HUES48 (cell line): ENCODE results near the gene SLC1A3.

ENCODE experiments used
- H3K27ac ChIP-seq: one replicate; pipeline ENCODE4 v1.7.0; 2013; ENCODE audit warnings: low read depth, low read length, inconsistent platforms
- H3K27me3 ChIP-seq: 2 replicates; pipeline ENCODE4 v1.6.1; 2013; ENCODE audit warnings: mild to moderate bottlenecking, low read length; ENCODE audit not compliant: control insufficient read depth, insufficient read depth
- H3K36me3 ChIP-seq: 2 replicates; pipeline ENCODE4 v1.6.1; 2013; ENCODE audit warnings: low read length; ENCODE audit not compliant: control insufficient read depth, insufficient read depth
- H3K4me1 ChIP-seq: 2 replicates; pipeline ENCODE4 v1.6.1; 2013; ENCODE audit warnings: mild to moderate bottlenecking, low read length; ENCODE audit not compliant: control insufficient read depth, insufficient read depth
- H3K4me3 ChIP-seq: 2 replicates; pipeline ENCODE4 v1.5.1; 2013; ENCODE audit warnings: mild to moderate bottlenecking, low read depth, low read length
- H3K9ac ChIP-seq: 2 replicates; pipeline ENCODE4 v1.6.1; 2013; ENCODE audit warnings: mild to moderate bottlenecking, low read depth, low read length, moderate library complexity
- H3K9me3 ChIP-seq: 2 replicates; pipeline ENCODE4 v1.6.1; 2013; ENCODE audit warnings: low read length; ENCODE audit not compliant: control insufficient read depth, insufficient read depth

The SLC1A3 gene

DNA sequence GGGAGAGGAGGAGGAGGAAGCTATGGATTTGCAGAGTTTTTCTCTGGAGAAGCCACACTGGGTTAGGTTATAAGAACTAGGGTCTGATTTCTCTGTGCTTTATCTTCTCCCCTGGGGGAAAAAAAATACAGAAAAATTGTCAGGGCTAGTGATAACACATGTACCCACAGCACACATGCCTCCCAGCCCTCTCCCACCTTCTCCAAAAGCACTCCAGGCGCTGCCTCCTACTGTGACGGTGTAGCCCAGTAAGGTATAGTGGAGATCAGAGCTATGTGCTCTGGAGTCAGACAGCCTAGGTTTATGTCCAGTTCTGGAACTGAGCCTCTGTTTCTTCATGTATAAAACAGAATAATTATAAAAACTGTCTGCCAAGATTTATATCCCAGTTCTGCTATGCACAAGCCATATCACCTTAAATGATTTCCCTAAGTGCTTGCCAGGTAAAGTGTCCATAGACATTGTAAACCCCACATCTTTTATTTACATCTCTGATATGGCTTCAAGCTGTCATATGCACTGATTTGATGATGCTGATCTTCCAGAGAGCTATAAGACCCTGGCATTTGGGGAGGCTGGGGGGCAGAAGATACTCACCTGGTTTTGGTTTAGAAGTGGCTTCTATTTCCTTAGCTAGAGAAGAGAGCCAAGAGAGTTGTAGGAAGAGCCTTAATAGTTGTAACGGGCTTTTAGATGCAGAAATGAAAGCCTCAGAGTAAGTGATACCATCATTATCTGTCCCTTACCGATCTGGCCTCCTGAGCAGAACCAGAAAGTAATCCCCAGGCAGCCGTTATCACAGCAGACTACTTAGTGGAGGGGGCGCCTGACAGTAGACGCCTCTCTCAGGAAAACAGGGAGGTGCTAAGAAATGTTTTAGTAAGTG is 7.6 kb downstream of the SLC1A3 start:
- Histone ChIP-seq H3K9me3 (no peaks in the 10 kb centered on the region), H3K36me3 (peaks cover 21% of the 10 kb centered on the region), H3K27ac (no peak overlapping the region), H3K4me1 (peaks cover 19% of the 10 kb centered on the region), H3K4me3 (no peak overlapping the region), H3K27me3 (no peaks in the 10 kb centered on the region), H3K9ac (no peak overlapping the region)

DNA sequence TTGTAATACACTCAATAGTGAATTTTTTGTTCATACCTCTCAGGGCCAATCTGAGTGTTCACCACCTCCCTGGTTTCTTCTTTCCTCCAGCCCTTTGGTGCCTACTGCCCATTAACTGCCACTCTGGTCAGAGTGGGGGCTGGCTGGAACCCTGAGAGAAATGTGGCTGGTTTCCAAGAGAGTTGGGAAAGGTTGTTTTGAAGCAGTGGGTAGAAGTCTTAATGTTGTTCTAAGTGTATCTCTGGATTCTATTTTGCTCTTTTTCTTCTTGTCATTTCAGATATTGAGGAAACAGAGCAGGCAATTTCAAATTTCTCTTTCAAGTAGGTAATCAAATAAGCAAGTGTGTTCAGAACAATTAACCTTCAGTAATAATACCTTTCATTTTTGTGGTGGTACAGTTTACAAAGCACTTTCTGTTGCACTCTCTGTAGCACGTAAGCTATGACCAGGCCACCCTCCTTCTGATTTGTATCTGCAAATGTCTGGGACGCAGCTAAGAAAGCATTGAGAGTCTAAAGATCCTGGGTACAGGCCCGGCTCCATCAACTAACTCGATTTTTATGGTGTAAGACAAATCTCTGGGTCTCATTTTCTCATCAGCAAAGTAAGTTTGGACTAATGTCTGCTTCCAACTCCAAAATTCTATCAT is 8.4 kb downstream of the SLC1A3 start:
- Histone ChIP-seq H3K4me1 (peaks cover 25% of the 10 kb centered on the region), H3K36me3 (peaks cover 21% of the 10 kb centered on the region), H3K27ac (no peak overlapping the region), H3K27me3 (no peaks in the 10 kb centered on the region), H3K9ac (no peak overlapping the region), H3K4me3 (no peak overlapping the region), H3K9me3 (no peaks in the 10 kb centered on the region)

DNA sequence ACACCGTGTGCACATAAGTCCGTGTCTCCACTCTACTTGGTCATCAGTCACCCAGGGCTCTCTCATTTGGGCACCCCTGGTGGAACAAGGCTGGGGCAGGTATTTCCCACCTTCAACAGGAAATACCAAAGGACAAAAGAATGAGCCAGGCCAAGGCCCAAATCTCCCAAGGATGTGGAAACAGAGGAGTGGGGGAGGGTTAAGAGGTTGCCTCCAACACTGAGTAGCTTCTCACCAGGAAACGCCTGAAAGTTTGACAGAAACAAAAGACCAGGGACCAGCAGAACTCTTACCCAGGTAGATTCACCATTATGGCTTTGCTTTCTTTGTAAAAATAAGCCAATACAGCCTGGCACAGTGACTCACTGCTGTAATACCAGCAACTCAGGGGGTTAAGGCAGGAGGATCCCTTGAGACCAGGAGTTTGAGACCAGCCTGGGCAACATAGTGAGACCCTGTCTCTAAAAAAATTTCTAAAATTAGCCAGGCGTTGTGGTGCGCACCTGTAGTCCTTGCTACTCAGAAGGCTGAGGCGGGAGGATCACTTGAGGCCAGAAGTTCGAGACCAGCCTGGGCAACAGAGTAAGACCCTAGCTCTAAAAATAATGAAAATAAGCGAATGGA is 12.7 kb downstream of the SLC1A3 start:
- H3K27ac ChIP-seq = peak overlapping the region; percentile 89

DNA sequence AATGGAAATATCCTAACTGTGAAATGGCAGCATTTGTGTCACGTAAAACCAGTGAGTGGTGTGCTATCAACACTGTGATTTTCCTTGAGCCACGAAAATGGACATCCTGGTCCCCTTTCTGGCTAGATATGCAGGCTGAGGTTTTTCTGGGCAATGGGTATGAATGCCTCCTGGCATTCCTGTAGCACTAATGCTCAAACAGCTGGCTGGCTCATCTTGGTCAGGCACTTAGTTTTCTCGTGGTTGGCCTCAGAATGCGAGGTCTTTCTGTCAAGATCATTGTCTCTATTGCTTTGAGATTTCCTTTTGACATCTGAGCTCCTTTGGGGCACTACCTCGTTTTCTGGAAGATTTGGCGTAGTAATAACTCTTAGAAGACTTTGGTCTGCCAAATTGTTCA is 15.6 kb downstream of the SLC1A3 start:
- Histone ChIP-seq H3K4me3 (no peak overlapping the region), H3K4me1 (peaks cover 27% of the 10 kb centered on the region), H3K36me3 (no peaks in the 10 kb centered on the region), H3K9me3 (no peaks in the 10 kb centered on the region), H3K9ac (no peak overlapping the region), H3K27ac (no peak overlapping the region), H3K27me3 (no peaks in the 10 kb centered on the region)

More for the DNA sequence above, 12.7 kb downstream of the SLC1A3 start:
- Histone ChIP-seq H3K36me3 (no peaks in the 10 kb centered on the region), H3K4me1 (peaks cover 29% of the 10 kb centered on the region), H3K4me3 (no peak overlapping the region), H3K27me3 (no peaks in the 10 kb centered on the region), H3K9me3 (no peaks in the 10 kb centered on the region), H3K9ac (0 out of 2 replicates have a peak overlapping the region, but pooled peaks have one; percentile 22)

DNA sequence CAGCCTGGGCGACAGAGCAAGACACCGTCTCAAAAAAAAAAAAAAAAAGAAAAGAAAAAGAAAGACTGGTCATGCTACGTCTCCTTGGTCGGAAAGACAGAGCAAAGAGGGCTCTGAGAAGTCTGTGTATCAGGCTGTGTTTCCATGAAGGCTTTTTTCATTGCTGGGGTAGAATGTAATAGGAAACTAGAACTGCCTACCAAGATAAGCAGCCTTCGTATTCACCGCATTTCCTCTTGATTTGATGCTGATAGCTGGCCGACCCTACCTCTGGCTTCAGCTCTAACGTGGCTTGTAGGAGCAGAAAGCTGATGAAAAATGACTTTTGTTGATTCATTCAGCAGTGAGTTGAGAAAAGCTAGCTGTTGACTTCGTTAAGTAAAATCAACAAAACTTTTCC is 17.4 kb downstream of the SLC1A3 start:
- Histone ChIP-seq H3K9me3 (no peaks in the 10 kb centered on the region), H3K9ac (no peak overlapping the region), H3K27ac (no peak overlapping the region), H3K36me3 (no peaks in the 10 kb centered on the region), H3K4me3 (no peak overlapping the region), H3K4me1 (peaks cover 17% of the 10 kb centered on the region), H3K27me3 (no peaks in the 10 kb centered on the region)

DNA sequence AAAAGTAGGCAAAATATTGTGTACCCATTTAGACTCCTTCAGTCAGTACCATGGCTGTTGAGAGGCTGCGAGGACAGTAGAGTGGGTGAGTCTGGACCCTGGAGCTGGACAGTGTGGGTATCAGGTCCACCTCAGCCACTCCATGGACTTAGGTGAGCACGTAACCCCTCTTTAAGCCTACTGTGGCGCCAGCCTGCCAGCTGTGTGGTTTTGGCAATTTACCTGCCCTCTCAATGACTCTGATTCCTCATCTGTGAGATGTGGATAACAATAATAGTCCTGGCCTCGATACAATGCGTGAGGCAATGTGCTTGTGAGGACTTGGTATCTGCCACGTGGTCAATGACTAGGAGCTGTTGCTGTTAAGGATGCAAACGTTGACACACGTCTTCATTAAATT is 17.9 kb downstream of the SLC1A3 start:
- peaks cover 15% of the 10 kb centered on the region for H3K4me1 ChIP-seq
- H3K4me3 ChIP-seq = no peak overlapping the region
- peaks cover under 1% of the 10 kb centered on the region; the same call in 1 of the 2 replicates for H3K36me3 ChIP-seq
- no peaks in the 10 kb centered on the region for H3K27me3 ChIP-seq
- no peak overlapping the region for H3K9ac ChIP-seq
- no peak overlapping the region for H3K27ac ChIP-seq
- H3K9me3 ChIP-seq = no peaks in the 10 kb centered on the region

DNA sequence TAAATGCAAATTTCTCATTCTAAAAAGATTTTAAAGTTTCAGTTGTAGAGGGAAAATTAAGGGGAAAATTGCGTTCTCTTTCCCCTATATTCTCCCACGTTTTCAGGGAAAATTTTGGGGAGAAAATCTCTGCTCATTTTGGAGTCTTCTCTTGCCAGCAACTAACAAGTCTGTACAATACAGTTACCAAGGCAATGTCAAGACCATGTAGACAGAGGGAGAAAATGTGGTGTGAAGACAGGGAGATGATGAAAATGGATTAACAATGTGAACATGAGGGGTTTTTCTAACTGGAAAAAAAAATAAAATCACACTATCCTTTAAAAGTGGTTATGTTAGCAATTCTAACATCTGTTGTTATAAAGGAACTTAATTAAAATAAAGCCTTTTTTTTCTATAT is 22.3 kb downstream of the SLC1A3 start:
- Histone ChIP-seq H3K4me1 (0 out of 2 replicates have a peak, but pooled peaks cover 4% of the 10 kb centered on the region), H3K27me3 (no peaks in the 10 kb centered on the region), H3K9me3 (no peaks in the 10 kb centered on the region), H3K9ac (no peak overlapping the region), H3K4me3 (no peak overlapping the region), H3K27ac (no peak overlapping the region), H3K36me3 (peaks cover 18% of the 10 kb centered on the region)

DNA sequence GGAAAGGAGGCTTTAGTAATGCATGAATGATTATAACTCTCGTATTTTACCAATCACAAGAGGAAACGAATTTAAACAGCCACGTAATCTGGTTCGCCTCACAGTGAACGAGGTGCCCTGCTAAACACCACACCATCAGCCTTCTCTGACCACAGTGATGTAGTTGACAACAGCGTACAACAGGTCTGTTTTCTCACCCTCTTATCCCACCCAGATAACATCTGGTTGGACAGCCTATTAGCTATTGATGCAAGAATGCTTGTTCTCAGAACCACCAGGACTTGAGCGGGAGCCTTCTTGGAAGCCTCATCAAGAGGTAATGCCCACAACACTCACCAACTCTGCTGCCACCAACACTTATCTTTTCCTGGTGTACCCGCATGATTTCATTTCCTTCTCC is 23.3 kb downstream of the SLC1A3 start:
- Histone ChIP-seq H3K4me3 (no peak overlapping the region), H3K27me3 (no peaks in the 10 kb centered on the region), H3K36me3 (peaks cover 18% of the 10 kb centered on the region), H3K9me3 (no peaks in the 10 kb centered on the region), H3K27ac (no peak overlapping the region), H3K9ac (no peak overlapping the region), H3K4me1 (0 out of 2 replicates have a peak, but pooled peaks cover 4% of the 10 kb centered on the region)

DNA sequence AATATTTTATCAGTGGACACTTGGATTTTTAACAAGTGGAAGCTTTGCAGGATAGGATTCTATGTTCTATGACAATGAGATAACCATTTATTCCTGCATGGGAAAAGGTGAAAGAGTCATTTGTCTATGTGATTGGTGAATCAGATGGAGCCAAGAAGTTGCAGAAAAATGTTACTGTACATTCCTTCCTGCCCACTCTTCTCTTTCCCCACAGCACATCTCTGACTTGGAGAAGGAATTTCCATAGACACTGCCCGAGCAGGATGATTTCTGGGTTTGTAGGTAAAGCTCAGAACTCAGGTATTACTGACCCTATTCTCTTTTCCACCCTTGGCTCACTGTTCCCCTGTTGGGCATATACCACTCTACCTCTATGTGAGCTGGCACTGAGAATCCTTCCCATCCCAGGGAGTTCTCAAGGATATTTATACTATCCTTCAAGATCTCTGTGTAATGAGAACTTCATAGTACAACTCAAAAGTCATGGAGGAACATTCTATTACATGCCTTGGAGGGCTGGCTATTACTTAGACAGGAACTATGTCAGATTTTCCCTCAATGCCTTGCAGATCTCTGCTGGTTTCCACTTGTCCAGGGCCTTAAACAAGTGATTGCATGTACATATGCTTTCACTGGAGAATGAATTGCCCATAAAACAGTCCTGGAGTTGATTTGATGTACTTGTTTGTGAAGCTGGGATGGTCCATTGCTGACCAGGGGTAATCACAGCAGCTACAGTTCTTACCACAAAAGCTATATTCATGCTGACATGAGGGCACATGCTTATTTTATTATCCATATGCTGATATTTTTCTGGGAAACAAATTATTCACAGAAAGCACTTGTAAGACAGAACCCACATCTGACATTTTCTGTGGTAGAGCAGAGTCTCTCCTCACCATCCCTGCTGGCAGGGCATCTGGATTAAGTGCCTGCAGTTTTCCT is 24.1 kb downstream of the SLC1A3 start:
- Histone ChIP-seq H3K9me3 (no peaks in the 10 kb centered on the region), H3K4me3 (no peak overlapping the region), H3K4me1 (0 out of 2 replicates have a peak, but pooled peaks cover 4% of the 10 kb centered on the region), H3K9ac (no peak overlapping the region), H3K27ac (no peak overlapping the region), H3K27me3 (no peaks in the 10 kb centered on the region), H3K36me3 (peaks cover 21% of the 10 kb centered on the region)

DNA sequence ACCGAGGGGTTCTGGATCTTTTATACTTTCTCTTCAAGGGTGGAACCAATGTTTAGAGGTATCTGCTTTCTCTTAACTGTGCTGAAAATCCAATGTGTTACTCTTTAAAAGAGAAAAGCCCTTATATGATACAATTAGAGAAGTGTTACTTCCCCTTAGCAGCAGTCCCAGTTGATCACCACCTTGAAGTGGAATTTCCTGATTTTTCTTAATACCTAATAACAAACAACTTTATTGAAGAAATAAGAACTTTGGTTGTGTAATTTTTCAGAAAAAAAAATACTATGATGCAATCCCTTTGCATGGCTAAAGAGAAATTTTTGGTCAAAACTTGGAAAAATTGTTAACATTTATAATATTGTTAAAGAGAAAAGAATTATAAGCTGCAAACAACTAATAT is 24.7 kb downstream of the SLC1A3 start:
- no peak overlapping the region for H3K4me3 ChIP-seq
- H3K27me3 ChIP-seq = no peaks in the 10 kb centered on the region
- no peak overlapping the region for H3K27ac ChIP-seq
- no peaks in the 10 kb centered on the region for H3K9me3 ChIP-seq
- H3K36me3 ChIP-seq = peaks cover 21% of the 10 kb centered on the region
- no peak overlapping the region for H3K9ac ChIP-seq
- H3K4me1 ChIP-seq = 0 out of 2 replicates have a peak, but pooled peaks cover 4% of the 10 kb centered on the region
